Central memory CD8-positive, alpha-beta T cell (primary cell): ENCODE measurements around the gene MRRF.

ENCODE experiments used
- ATAC-seq: fragments of 150-1000 bp; cut with Tn5 transposase; replicated peaks from 2 replicates; pipeline ENCODE4 v1.10.0; 2022; ENCODE audit warnings: mild to moderate bottlenecking, moderate FRiP score, moderate number of reproducible peaks; ENCODE audit not compliant: poor library complexity, severe bottlenecking; ENCODE audit errors: extremely low read depth
- DNase-seq, 2 donors: peaks; one replicate each; pipeline ENCODE4 v3.0.0; 2021; ENCODE audit warnings: low spot score in 2 of 2
- H3K27ac Mint-ChIP-seq: one replicate; pipeline ENCODE4 v1.8.0; 2022; ENCODE audit warnings: low read depth, mild to moderate bottlenecking, moderate library complexity, mixed read lengths
- H3K27me3 Mint-ChIP-seq: one replicate; pipeline ENCODE4 v1.8.0; 2022; ENCODE audit warnings: mixed read lengths
- H3K36me3 Mint-ChIP-seq: one replicate; pipeline ENCODE4 v1.8.0; 2022; ENCODE audit warnings: mild to moderate bottlenecking, moderate library complexity, mixed read lengths; ENCODE audit not compliant: insufficient read depth
- H3K4me1 Mint-ChIP-seq: one replicate; pipeline ENCODE4 v1.8.0; 2022; ENCODE audit warnings: mixed read lengths
- H3K4me3 Mint-ChIP-seq: one replicate; pipeline ENCODE4 v1.8.0; 2022; ENCODE audit warnings: mild to moderate bottlenecking, moderate library complexity, mixed read lengths
- H3K9me3 Mint-ChIP-seq: one replicate; pipeline ENCODE4 v1.8.0; 2022; ENCODE audit warnings: mixed read lengths

Gene MRRF

DNA sequence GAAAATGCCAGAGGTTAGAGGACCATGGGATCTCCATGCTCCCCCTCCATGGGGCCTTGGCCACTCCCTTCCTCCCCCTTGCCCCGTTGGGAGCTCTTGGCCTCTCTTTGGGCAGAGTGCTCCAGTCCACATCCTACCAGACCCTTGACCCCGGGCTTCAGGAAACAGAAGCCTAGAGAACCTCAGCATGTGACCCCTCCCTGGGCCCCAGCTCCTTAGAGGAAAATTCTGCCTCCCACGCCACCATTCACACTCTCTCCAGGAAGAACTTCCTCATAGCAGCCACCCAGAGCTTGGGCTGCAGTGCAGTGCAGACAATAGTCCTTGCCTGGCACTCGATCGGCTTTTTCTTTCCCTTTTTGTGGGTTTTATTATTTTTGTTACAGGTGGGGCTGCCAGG, 41.9 kb upstream of the MRRF start:
- Mint-ChIP-seq H3K27ac (no peak overlapping the region), H3K27me3 (peaks cover 86% of the 10 kb centered on the region), H3K9me3 (no peaks in the 10 kb centered on the region), H3K4me3 (no peak overlapping the region), H3K36me3 (no peaks in the 10 kb centered on the region), H3K4me1 (peaks cover 13% of the 10 kb centered on the region)
- ATAC-seq (no peak), DNase-seq (no peak)

GRCh38 chr9:122223435-122223834, 41.2 kb upstream of the MRRF start:
- H3K27ac Mint-ChIP-seq, result no peak overlapping the region
- no peak overlapping the region for H3K4me3 Mint-ChIP-seq
- DNase-seq (no peak), ATAC-seq (no peak)
- H3K9me3 Mint-ChIP-seq, result no peaks in the 10 kb centered on the region
- peaks cover 8% of the 10 kb centered on the region for H3K4me1 Mint-ChIP-seq
- no peaks in the 10 kb centered on the region for H3K36me3 Mint-ChIP-seq
- H3K27me3 Mint-ChIP-seq, result peaks cover 79% of the 10 kb centered on the region

DNA sequence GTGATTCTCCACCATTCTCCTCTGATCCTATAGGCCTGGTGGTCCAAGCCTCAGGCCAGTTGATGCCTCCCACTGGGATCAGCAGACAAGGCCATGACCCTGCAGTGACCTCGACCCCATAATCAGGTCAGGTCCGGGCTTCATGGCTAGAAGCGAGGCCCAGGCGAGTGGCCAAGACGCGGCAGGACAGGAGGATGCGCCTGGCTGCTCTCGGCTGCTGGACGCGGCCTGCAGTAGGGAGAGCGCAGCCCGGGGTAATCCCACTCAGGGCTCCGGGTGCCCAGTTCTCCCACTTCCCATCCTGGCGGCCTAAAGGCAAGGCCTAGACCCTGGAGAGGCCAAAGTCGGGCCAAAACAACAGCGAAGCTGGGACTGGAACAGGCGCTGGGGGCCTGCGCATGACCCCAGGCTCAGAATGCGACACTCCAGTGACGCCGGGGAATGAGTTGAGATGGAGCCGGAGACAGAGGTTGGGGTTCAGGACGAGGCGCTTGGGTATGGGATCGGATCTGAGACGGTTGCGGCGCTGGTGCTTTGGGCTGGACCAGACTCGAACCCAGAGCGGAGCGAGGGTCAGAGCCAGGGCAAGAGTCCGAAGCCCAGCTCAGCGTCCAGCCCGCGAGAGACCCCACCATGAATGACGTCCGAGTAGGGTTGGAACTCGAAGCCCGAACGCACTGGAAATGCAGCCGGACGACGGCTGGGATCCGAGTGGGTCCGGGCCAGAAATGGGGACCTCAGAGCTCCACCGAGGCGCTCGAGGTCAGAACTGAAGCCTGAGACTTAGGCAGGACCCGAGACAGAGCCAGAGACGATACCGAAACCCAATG, 39.2 kb upstream of the MRRF start:
- H3K4me3 Mint-ChIP-seq, result no peak overlapping the region
- no peaks in the 10 kb centered on the region for H3K36me3 Mint-ChIP-seq
- H3K27ac Mint-ChIP-seq, result no peak overlapping the region
- DNase-seq (no peak), ATAC-seq (no peak)
- H3K9me3 Mint-ChIP-seq, result no peaks in the 10 kb centered on the region
- peaks cover 59% of the 10 kb centered on the region for H3K27me3 Mint-ChIP-seq
- H3K4me1 Mint-ChIP-seq, result peaks cover 5% of the 10 kb centered on the region

DNA sequence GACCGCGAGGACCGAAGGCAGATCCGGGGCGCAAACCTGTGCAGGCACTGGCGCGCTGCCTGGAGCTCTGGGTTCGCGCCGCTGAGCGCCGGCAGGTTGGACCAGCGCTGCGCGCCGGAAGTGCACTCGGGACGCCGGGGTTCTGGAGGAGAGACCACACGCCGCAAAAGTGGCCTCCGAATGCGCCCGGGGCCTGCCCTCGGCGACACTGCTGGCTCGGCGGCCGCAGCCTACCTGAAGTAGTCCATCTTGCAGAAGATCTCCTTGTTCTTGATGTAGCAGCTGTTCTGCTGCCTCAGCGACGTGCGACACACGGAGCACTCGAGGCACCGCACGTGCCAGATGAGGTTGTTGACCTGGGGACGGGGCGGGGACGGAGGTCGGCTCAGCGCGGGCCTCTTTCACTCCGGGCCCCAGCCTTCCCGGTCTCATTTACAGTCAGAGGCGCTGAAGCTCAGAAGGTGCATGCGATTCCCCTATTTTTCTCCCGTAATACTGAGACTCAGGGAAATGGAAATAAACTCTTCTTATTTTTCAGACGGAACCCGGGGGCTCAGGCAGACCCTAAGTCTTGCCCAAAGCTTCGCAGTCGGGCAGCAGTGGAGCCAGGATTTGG, 38.4 kb upstream of the MRRF start:
- Mint-ChIP-seq H3K4me3 (no peak overlapping the region), H3K36me3 (no peaks in the 10 kb centered on the region), H3K27ac (no peak overlapping the region), H3K9me3 (no peaks in the 10 kb centered on the region), H3K27me3 (peaks cover 55% of the 10 kb centered on the region), H3K4me1 (peaks cover 5% of the 10 kb centered on the region)
- DNase-seq (no peak), ATAC-seq (no peak)

GRCh38 chr9:122226758-122227574, 37.7 kb upstream of the MRRF start:
- Mint-ChIP-seq H3K4me1 (peaks cover 5% of the 10 kb centered on the region), H3K9me3 (no peaks in the 10 kb centered on the region), H3K4me3 (no peak overlapping the region), H3K27me3 (peaks cover 48% of the 10 kb centered on the region), H3K36me3 (no peaks in the 10 kb centered on the region), H3K27ac (no peak overlapping the region)
- DNase-seq (no peak), ATAC-seq (no peak)

DNA sequence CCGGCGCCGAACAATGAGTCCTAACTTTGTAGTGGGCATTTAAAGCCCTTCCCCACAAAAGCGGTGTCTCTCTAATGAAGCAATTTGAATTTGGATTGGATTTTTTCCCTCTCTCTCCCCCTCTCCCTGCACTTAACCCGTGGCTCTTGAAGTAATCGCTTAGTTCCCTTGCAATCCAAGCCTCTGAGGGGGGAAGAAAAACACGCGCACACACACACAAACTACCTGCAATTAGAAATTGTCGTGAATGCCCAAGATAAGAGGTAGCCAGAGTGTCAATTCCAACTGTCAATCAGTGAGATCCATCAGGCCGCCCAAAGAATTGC, 37.1 kb upstream of the MRRF start:
- Mint-ChIP-seq H3K9me3 (no peaks in the 10 kb centered on the region), H3K4me3 (no peak overlapping the region), H3K27me3 (peaks cover 42% of the 10 kb centered on the region)

GRCh38 chr9:122228191-122228567, 36.5 kb upstream of the MRRF start:
- DNase-seq, result peak in 1 of 2 donors; percentile 0
- no peak overlapping the region for H3K27ac Mint-ChIP-seq
- no peaks in the 10 kb centered on the region for H3K9me3 Mint-ChIP-seq
- ATAC-seq, result no peak
- H3K36me3 Mint-ChIP-seq, result no peaks in the 10 kb centered on the region
- no peaks in the 10 kb centered on the region for H3K4me1 Mint-ChIP-seq
- H3K27me3 Mint-ChIP-seq, result peaks cover 36% of the 10 kb centered on the region
- H3K4me3 Mint-ChIP-seq, result peak overlapping the region; percentile 28

More for the DNA sequence above, 37.1 kb upstream of the MRRF start:
- no peak overlapping the region for H3K27ac Mint-ChIP-seq
- no peak for DNase-seq
- no peak for ATAC-seq
- peaks cover 5% of the 10 kb centered on the region for H3K4me1 Mint-ChIP-seq
- H3K36me3 Mint-ChIP-seq, result no peaks in the 10 kb centered on the region

DNA sequence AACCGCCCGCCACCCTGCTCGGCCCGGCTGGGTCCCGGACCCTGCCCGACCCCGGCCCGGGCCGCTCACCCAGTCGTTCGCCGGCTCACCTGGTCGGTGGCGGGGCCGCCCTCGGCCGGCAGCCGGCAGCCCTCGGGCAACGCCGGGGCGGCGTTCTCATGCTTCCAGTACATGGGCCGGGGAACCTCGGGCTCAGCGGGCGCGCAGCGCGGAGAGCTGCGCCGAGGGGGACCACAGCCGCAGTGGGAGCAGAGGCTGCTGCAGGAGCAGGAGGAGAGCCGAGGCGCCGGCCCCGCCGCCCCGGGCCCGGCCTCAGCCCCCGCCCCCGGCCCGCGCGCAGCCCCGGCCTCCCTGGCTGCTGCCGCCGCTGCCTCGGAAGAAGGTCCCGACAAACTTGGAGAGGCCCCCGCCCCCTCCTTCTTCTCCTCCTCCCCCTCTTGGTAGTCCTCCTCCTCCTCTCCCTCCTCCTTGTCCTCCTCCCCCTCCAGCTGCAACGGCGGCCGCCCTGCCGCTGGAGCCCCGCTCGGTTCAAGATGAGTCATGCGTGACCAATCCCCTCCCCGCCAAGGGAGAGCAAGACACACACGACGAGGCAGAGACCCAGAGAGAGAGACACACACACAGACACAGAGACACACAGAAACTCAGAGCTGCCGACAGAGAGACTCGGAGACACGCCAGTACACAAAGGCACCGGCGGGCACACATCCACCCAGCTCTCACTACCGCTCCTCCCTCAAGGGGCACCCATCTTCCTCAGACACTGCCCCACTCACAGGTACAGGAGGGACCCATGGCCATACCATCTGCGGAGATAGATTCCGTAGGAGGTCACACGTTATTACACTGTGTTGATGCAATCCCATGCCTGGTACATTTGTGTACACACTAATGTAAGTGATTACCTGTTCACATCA, 35.9 kb upstream of the MRRF start, which contains the start of gene LHX6:
Gene LHX6 (minus strand): TSS at position 390 of the 917 bp plus-strand sequence. CDS start 217 bp downstream, at position 173.
- H3K27me3 Mint-ChIP-seq, result peaks cover 30% of the 10 kb centered on the region
- no peak for ATAC-seq
- peak within 1 kb of the TSS; percentile 28 for H3K4me3 Mint-ChIP-seq
- DNase-seq, result peak in 1 of 2 donors; percentile 10
- no peak within 1 kb of the TSS for H3K27ac Mint-ChIP-seq
- no peaks in the 10 kb centered on the region for H3K9me3 Mint-ChIP-seq
- no peaks in the 10 kb centered on the region for H3K4me1 Mint-ChIP-seq
- no peaks in the 10 kb centered on the region for H3K36me3 Mint-ChIP-seq

GRCh38 chr9:122229485-122229837, 35.2 kb upstream of the MRRF start:
- no peaks in the 10 kb centered on the region for H3K36me3 Mint-ChIP-seq
- no peak overlapping the region for H3K27ac Mint-ChIP-seq
- H3K9me3 Mint-ChIP-seq, result no peaks in the 10 kb centered on the region
- no peaks in the 10 kb centered on the region for H3K4me1 Mint-ChIP-seq
- peak in 1 of 2 donors; percentile 3 for DNase-seq
- no peak overlapping the region for H3K4me3 Mint-ChIP-seq
- H3K27me3 Mint-ChIP-seq, result peaks cover 23% of the 10 kb centered on the region
- no peak for ATAC-seq

- Mint-ChIP-seq H3K4me1 (no peaks in the 10 kb centered on the region), H3K9me3 (no peaks in the 10 kb centered on the region), H3K4me3 (no peak overlapping the region), H3K27me3 (no peaks in the 10 kb centered on the region), H3K36me3 (no peaks in the 10 kb centered on the region), H3K27ac (no peak overlapping the region)
- ATAC-seq, result no peak
- no peak for DNase-seq
These were observed 31.8 kb upstream of the MRRF start for GRCh38 chr9:122232796-122233306.

GRCh38 chr9:122234022-122234748, 30.5 kb upstream of the MRRF start:
- Mint-ChIP-seq H3K4me1 (no peaks in the 10 kb centered on the region), H3K36me3 (peaks cover 5% of the 10 kb centered on the region), H3K4me3 (no peak overlapping the region), H3K27ac (no peak overlapping the region), H3K27me3 (no peaks in the 10 kb centered on the region), H3K9me3 (no peaks in the 10 kb centered on the region)
- no peak for ATAC-seq
- DNase-seq, result no peak
